C4-2B (cell line): ENCODE results near the gene ADA.

Source experiments
- H3K27ac ChIP-seq: fragments of 450-650 bp; 2 replicates; pipeline ENCODE4 v1.5.1; 2017
- ZFX ChIP-seq: fragments of 450-650 bp; IDR thresholded peaks from 2 replicates; pipeline ENCODE4 v1.6.1; 2017
- TF ChIP-seq, protein P1 (sequence below): fragments of 450-650 bp; conservative IDR thresholded peaks from 2 replicates; pipeline ENCODE4 v1.5.1; 2017; ENCODE audit warnings: mild to moderate bottlenecking

ADA gene

DNA sequence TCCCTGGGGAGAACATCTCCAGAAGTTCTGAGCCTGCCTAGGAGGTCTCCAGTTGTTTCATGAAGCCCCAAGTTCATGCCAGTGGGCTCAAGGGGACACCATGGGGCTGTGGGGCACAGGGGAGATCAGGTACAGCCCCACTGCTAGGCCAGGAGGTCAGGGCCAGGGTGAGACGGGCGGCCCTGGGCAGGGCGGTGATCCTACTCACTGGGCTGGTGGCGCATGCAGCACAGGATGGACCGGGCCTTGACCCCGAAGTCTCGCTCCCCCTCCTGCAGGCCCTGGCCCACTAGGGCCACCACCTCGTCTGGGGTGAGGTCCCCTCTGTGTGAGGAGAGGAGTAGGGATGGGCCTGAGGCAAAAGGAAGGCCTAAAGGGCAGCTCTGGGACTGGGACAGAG, 26.1 kb downstream of the ADA start:
- TF ChIP-seq ZFX, result no peak
- TF ChIP-seq, protein P1, sequence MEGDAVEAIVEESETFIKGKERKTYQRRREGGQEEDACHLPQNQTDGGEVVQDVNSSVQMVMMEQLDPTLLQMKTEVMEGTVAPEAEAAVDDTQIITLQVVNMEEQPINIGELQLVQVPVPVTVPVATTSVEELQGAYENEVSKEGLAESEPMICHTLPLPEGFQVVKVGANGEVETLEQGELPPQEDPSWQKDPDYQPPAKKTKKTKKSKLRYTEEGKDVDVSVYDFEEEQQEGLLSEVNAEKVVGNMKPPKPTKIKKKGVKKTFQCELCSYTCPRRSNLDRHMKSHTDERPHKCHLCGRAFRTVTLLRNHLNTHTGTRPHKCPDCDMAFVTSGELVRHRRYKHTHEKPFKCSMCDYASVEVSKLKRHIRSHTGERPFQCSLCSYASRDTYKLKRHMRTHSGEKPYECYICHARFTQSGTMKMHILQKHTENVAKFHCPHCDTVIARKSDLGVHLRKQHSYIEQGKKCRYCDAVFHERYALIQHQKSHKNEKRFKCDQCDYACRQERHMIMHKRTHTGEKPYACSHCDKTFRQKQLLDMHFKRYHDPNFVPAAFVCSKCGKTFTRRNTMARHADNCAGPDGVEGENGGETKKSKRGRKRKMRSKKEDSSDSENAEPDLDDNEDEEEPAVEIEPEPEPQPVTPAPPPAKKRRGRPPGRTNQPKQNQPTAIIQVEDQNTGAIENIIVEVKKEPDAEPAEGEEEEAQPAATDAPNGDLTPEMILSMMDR, result no peak
- H3K27ac ChIP-seq, result no peak overlapping the region

DNA sequence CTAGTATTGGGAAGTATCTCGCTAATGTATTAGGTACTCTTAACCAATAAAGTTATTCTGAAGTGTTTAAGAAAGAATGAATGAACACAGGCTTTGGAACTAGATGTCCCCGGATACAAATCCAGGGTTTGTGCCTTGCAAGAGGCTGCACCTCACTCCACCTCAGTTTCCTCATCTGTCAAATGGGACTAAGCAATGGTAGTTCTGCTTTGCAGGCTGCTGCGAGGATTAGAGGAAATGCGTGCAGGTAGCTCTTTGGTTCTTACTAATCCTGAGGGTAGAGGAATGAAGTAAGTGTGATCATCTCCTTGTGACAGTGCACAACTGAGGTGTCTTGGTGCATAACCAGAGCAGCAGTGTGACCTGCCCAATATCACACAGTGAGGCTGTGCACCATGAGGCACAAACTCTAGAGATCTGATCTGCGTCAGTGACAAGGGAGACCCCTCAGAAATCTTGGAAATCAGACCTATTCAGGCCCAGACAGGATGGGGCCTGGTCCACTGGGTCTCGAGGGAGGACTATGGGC, 26.7 kb downstream of the ADA start:
- H3K27ac ChIP-seq, result no peak overlapping the region

DNA sequence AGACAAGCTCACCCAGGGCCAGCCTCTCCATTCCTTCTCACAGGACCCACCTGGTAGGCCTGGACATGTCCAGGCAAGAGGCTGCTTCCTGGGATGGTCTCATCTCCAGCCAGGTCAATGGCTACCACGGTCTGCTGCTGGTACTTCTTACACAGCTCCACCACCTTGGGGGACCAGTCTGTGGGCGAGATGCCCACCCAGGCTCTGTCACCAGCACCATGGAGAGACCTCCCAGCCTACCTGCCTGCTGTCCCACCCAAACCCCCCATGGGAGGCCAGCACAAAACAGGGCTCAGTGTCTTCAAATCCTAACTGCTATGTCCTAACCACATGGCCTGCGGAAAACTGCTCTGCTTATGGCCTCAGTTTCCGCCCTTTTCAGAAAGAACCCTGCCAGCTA, 27.3 kb downstream of the ADA start:
- no peak overlapping the region for H3K27ac ChIP-seq

More for the DNA sequence above, 26.7 kb downstream of the ADA start:
- TF ChIP-seq, protein P1, result no peak
- TF ChIP-seq ZFX, result no peak

DNA sequence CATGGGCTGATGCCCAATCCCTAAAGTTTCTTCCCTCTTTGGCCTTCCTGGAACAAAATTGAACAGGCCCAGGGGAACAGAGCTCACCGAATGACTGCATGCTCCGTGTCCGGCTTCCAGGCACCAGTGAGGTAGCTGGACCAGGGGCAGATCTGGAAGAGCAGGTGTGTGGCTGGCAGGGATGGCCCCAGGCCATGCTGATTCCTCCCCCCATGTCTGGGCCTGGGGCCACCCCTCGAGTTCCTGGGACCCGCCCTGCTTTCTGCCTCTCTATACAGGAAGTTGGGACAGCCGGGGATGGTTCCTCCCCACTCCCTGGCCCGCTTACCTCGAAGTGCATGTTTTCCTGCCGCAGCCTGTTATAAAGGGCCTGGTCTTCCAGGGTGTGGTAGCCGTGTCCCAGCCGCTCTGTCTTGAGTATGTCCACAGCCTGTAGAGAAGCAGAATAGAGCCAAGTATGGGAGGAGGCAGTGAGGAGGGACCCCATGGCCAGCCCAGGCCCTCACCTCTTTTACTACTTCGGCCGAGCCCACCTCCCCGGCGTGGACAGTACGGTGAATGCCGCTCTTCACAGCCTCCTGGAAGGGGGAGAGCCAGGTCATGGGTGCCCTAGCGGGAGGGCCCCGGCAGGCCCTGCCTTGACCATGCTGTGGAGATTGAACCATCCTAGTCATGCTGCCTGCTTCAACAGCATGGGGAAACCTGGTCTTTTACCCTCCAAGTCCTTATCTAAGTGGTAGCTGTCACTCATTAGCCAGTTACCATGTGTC, 28.8 kb downstream of the ADA start:
- TF ChIP-seq, protein P1, result no peak
- no peak for TF ChIP-seq ZFX
- H3K27ac ChIP-seq, result no peak overlapping the region

More for the DNA sequence above, 27.3 kb downstream of the ADA start:
- TF ChIP-seq ZFX, result no peak
- TF ChIP-seq, protein P1, result no peak

DNA sequence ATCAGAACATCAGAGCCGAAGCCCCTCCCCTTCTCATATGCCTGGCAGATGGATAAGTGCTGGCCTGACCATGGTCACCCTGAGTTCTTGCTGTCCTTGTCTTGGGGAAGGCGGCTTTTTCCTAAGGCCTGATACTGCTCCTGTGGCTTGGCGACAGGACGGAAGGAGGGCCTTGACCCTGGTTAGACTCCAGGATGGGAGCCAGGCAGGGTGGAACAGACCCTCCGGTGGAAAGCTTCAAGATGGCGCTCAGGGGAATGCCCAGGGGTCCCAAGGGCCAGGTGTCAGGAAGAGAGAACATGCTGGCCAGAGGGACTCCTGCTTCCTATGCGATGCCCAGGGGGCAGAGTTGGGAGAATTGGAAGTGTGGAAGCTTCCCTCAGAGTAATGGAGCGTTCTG, 29.6 kb downstream of the ADA start:
- TF ChIP-seq, protein P1, result no peak
- TF ChIP-seq ZFX, result no peak
- H3K27ac ChIP-seq, result no peak overlapping the region

DNA sequence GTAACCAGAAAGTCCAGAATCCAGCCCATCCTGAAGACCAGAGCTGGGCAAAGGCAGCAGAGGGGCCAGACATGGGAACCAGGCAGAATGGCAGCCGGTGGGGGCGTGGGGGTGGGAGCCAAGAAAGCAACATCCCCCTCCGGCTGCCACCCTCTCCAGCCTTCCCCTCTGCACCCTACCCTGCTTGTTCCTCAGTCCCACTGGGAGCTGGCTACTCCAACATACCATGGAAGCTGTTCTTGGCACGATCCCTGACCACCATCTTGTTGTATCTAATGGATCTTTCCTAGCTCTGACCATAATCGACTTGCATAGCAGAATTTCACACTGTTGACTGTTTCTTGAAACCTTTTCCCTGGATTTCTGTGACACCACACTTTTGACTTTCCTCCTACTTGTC, 30.2 kb downstream of the ADA start:
- H3K27ac ChIP-seq, result no peak overlapping the region

DNA sequence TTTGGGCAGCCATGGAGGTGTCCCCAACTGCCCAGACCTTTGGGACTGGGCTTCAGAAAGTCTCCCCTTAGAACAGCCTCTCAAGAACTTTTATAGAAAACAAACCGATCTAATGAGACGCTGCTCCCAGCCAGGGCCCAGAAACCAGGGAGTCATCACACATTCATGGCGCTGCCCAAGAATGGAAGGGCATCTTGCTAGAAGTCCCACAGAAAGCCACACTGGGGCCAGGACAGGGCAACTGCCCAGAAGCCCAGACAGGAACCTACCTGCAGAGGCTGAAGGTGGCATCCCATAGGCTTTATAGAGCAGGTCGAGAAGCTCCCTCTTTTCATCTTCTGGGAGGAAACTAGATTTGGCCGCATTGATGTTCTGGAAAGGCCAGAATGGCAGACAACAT, 31.5 kb downstream of the ADA start:
- TF ChIP-seq ZFX, result no peak
- TF ChIP-seq, protein P1, result no peak
- no peak overlapping the region for H3K27ac ChIP-seq

More for the DNA sequence above, 30.2 kb downstream of the ADA start:
- TF ChIP-seq ZFX, result no peak

DNA sequence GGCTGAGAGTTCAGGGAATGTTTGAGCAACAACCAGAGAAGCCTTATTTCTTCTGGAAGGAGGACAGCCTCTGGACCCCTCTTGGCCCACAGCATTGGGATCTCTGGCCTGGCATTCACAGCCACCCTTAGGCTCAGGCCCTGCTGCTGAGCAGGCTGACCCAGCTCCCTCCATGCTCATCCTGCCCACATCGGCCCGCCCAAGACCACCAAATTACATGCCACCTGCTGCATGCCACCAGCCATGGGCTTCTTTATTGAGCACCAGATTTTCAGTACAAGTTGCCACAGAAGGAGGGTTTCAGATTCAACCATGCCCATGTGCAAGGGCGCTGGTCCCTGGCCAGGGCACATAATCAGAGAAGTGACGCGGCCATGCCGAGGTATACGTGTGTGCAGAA, 32.2 kb downstream of the ADA start:
- TF ChIP-seq ZFX, result no peak
- TF ChIP-seq, protein P1, result no peak
- no peak overlapping the region for H3K27ac ChIP-seq
